Medulla oblongata (tissue), 1 donor: Measurements from ENCODE around the gene DDX24.
"Not testable (repeated sequence)": the region's sequence is repeated elsewhere in the genome, so short reads cannot be mapped to it uniquely, and the experiment has no call there.

Experiments
- DNase-seq: peaks from one replicate; pipeline ENCODE4 v3.0.0-alpha.2; 2015; ENCODE audit errors: extremely low spot score

Gene DDX24

GRCh38 chr14:94081386-94081820, 401 bp upstream of the DDX24 start:
- DNase-seq: no peak

GRCh38 chr14:94079891-94080620, 946 bp downstream of the DDX24 start:
- DNase-seq: peak; percentile 54

GRCh38 chr14:94077823-94078222, 3.2 kb downstream of the DDX24 start:
- no peak for DNase-seq

- DNase-seq: no peak
These were observed 3.7 kb downstream of the DDX24 start for GRCh38 chr14:94077111-94077821.

GRCh38 chr14:94075008-94075407, 6.0 kb downstream of the DDX24 start:
- no peak for DNase-seq

GRCh38 chr14:94074534-94074933, 6.5 kb downstream of the DDX24 start:
- DNase-seq: no peak

GRCh38 chr14:94072076-94072475, 8.9 kb downstream of the DDX24 start:
- DNase-seq: not testable (repeated sequence)

GRCh38 chr14:94066089-94066676, 14.8 kb downstream of the DDX24 start:
- no peak for DNase-seq

GRCh38 chr14:94062344-94062940, 18.6 kb downstream of the DDX24 start:
- no peak for DNase-seq

GRCh38 chr14:94059998-94060397, 21.0 kb downstream of the DDX24 start:
- no peak for DNase-seq

GRCh38 chr14:94058674-94059138, 22.3 kb downstream of the DDX24 start:
- no peak for DNase-seq

- DNase-seq: no peak
These were observed 22.8 kb downstream of the DDX24 start for GRCh38 chr14:94058128-94058673.

- DNase-seq: no peak
These were observed 24.3 kb downstream of the DDX24 start for GRCh38 chr14:94056579-94057308.

GRCh38 chr14:94054936-94055335, 26.1 kb downstream of the DDX24 start:
- no peak for DNase-seq

- no peak for DNase-seq
These were observed 26.6 kb downstream of the DDX24 start for GRCh38 chr14:94054401-94054800.

- no peak for DNase-seq
These were observed 28.3 kb downstream of the DDX24 start for GRCh38 chr14:94052662-94053061.

- DNase-seq: no peak
These were observed 28.8 kb downstream of the DDX24 start for GRCh38 chr14:94052199-94052598.

- no peak for DNase-seq
These were observed 29.2 kb downstream of the DDX24 start for GRCh38 chr14:94051779-94052178.

- peak; percentile 86 for DNase-seq
These were observed 29.9 kb downstream of the DDX24 start for GRCh38 chr14:94051115-94051514.

- DNase-seq: no peak
These were observed 30.6 kb downstream of the DDX24 start for GRCh38 chr14:94050231-94050880.

GRCh38 chr14:94049625-94050023, 31.4 kb downstream of the DDX24 start:
- DNase-seq: no peak
